DND-41 (cell line): Measurements from ENCODE around the gene MDP1.

Experiments
- ATAC-seq: fragments of 200-7000 bp; cut with Tn5 transposase; 3 replicates; pipeline ENCODE4 v1.9.1; 2021; ENCODE audit warnings: low read depth; ENCODE audit not compliant: insufficient read depth
- DNase-seq: peaks from one replicate; pipeline ENCODE4 v3.0.0-alpha.2; 2020
- H2AFZ ChIP-seq: 2 replicates; pipeline ENCODE4 v1.6.0; 2012; ENCODE audit warnings: low read depth, low read length
- H3K27ac ChIP-seq: 2 replicates; pipeline ENCODE4 v1.5.1; 2012; ENCODE audit warnings: low read length, inconsistent platforms
- H3K27me3 ChIP-seq: fragments of 200-600 bp; sonication (generic); 2 replicates; pipeline ENCODE4 v1.6.0; 2012; ENCODE audit warnings: low read length, mild to moderate bottlenecking, inconsistent platforms; ENCODE audit not compliant: insufficient read depth, poor library complexity
- H3K36me3 ChIP-seq: 2 replicates; pipeline ENCODE4 v1.5.1; 2012; ENCODE audit warnings: low read length, inconsistent platforms; ENCODE audit not compliant: insufficient read depth
- H3K4me1 ChIP-seq: 2 replicates; pipeline ENCODE4 v1.5.1; 2012; ENCODE audit warnings: mild to moderate bottlenecking, low read length; ENCODE audit not compliant: insufficient read depth
- H3K4me2 ChIP-seq: 2 replicates; pipeline ENCODE4 v1.6.0; 2012; ENCODE audit warnings: mild to moderate bottlenecking, moderate library complexity, low read length, inconsistent platforms; ENCODE audit not compliant: insufficient read depth
- H3K4me3 ChIP-seq, 2 experiments: fragments of 200-600 bp in 1 of 2; shearing (Covaris generic) in 1 of 2; 2 replicates each; pipeline ENCODE4 v1.5.1; 2012 to 2016; ENCODE audit warnings: inconsistent platforms in 2 of 2, low read length in 2 of 2, mild to moderate bottlenecking in 2 of 2, low read depth in 1 of 2, moderate library complexity in 1 of 2
- H3K79me2 ChIP-seq: 2 replicates; pipeline ENCODE4 v1.6.0; 2012; ENCODE audit warnings: low read length, inconsistent platforms; ENCODE audit not compliant: insufficient read depth
- H3K9ac ChIP-seq: 2 replicates; pipeline ENCODE4 v1.6.0; 2012; ENCODE audit warnings: low read depth, mild to moderate bottlenecking, inconsistent platforms, low read length, moderate library complexity
- H3K9me3 ChIP-seq: 2 replicates; pipeline ENCODE4 v1.5.1; 2012; ENCODE audit warnings: low read length, moderate library complexity, mild to moderate bottlenecking, inconsistent platforms; ENCODE audit not compliant: insufficient read depth, severe bottlenecking
- H4K20me1 ChIP-seq: 2 replicates; pipeline ENCODE4 v1.6.0; 2012; ENCODE audit warnings: low read length; ENCODE audit not compliant: insufficient read depth
- CTCF ChIP-seq: IDR thresholded peaks from 2 replicates; pipeline ENCODE4 v1.5.1; 2012; ENCODE audit warnings: borderline replicate concordance, low read length, moderate library complexity, mild to moderate bottlenecking; ENCODE audit not compliant: poor library complexity, severe bottlenecking; ENCODE audit errors: extremely low read depth
- EZH2 ChIP-seq: IDR thresholded peaks from 3 replicates; pipeline ENCODE4 v1.6.1; 2012; ENCODE audit warnings: borderline replicate concordance, low read depth, mild to moderate bottlenecking, moderate library complexity, low read length, inconsistent platforms; ENCODE audit not compliant: severe bottlenecking

MDP1 gene

GRCh38 chr14:24192933-24193332, 22.9 kb downstream of the MDP1 start:
- Histone ChIP-seq H4K20me1 (no peaks in the 10 kb centered on the region), H3K4me3 (no peak overlapping the region), H3K36me3 (peaks cover 26% of the 10 kb centered on the region), H3K4me2 (peak overlapping the region; percentile 16; the same call in 1 of the 2 replicates), H3K27me3 (no peaks in the 10 kb centered on the region), H3K9me3 (no peaks in the 10 kb centered on the region), H3K9ac (no peak overlapping the region), H3K79me2 (peaks cover 52% of the 10 kb centered on the region), H3K4me1 (peaks cover 66% of the 10 kb centered on the region), H3K27ac (no peak overlapping the region), H2AFZ (no peak overlapping the region)
- DNase-seq (no peak), ATAC-seq (no peak)
- TF ChIP-seq CTCF (no peak), EZH2 (no peak)

GRCh38 chr14:24190416-24190815, 25.4 kb downstream of the MDP1 start:
- TF ChIP-seq CTCF (no peak), EZH2 (no peak)
- H3K4me1 ChIP-seq: peaks cover 66% of the 10 kb centered on the region
- no peak overlapping the region for H3K4me3 ChIP-seq
- no peak overlapping the region for H2AFZ ChIP-seq
- H3K27ac ChIP-seq: no peak overlapping the region
- H3K36me3 ChIP-seq: peaks cover 44% of the 10 kb centered on the region
- no peaks in the 10 kb centered on the region for H3K27me3 ChIP-seq
- peaks cover 51% of the 10 kb centered on the region for H3K79me2 ChIP-seq
- H3K9me3 ChIP-seq: no peaks in the 10 kb centered on the region
- ATAC-seq (no peak), DNase-seq (no peak)
- H3K4me2 ChIP-seq: no peak overlapping the region
- peaks cover 9% of the 10 kb centered on the region; the same call in 1 of the 2 replicates for H4K20me1 ChIP-seq
- H3K9ac ChIP-seq: no peak overlapping the region

- H3K4me3 ChIP-seq: peak overlapping the region in 1 of 2 experiments; percentile 86; a peak in 1 of 4 replicates
- H3K4me1 ChIP-seq: peaks cover 59% of the 10 kb centered on the region
- H3K4me2 ChIP-seq: peak overlapping the region; percentile 92
- no peaks in the 10 kb centered on the region for H3K27me3 ChIP-seq
- H3K9ac ChIP-seq: peak overlapping the region; percentile 66
- H3K27ac ChIP-seq: peak overlapping the region; percentile 72; the same call in 1 of the 2 replicates
- peaks cover 9% of the 10 kb centered on the region; the same call in 1 of the 2 replicates for H4K20me1 ChIP-seq
- H2AFZ ChIP-seq: peak overlapping the region; percentile 72; the same call in 1 of the 2 replicates
- TF ChIP-seq CTCF: no peak
- no peak for TF ChIP-seq EZH2
- H3K36me3 ChIP-seq: peaks cover 54% of the 10 kb centered on the region
- ATAC-seq (no peak), DNase-seq (no peak)
- no peaks in the 10 kb centered on the region for H3K9me3 ChIP-seq
- peaks cover 41% of the 10 kb centered on the region for H3K79me2 ChIP-seq
Measured at GRCh38 chr14:24189460-24189859, 26.4 kb downstream of the MDP1 start.

- ATAC-seq: no peak
- H3K36me3 ChIP-seq: peaks cover 56% of the 10 kb centered on the region
- H3K79me2 ChIP-seq: peaks cover 37% of the 10 kb centered on the region
- H4K20me1 ChIP-seq: peaks cover 9% of the 10 kb centered on the region; the same call in 1 of the 2 replicates
- peak overlapping the region; percentile 92 for H3K4me2 ChIP-seq
- DNase-seq: no peak
- peak overlapping the region; percentile 19 to 86; a peak in 3 of 4 replicates for H3K4me3 ChIP-seq
- H3K27ac ChIP-seq: peak overlapping the region; percentile 72
- TF ChIP-seq CTCF (no peak), EZH2 (no peak)
- H3K9me3 ChIP-seq: no peaks in the 10 kb centered on the region
- H2AFZ ChIP-seq: peak overlapping the region; percentile 72
- peak overlapping the region; percentile 66 for H3K9ac ChIP-seq
- H3K27me3 ChIP-seq: no peaks in the 10 kb centered on the region
- peaks cover 54% of the 10 kb centered on the region for H3K4me1 ChIP-seq
Measured at GRCh38 chr14:24189059-24189375, 26.8 kb downstream of the MDP1 start.
